HUDEP-2 (cell line): Measurements from ENCODE around the gene RREB1.
"Not testable (repeated sequence)": the region's sequence is repeated elsewhere in the genome, so short reads cannot be mapped to it uniquely, and the experiment has no call there.

Experiments used
- DNase-seq, 76 experiments: peaks; one replicate each; lab custom pipeline; 2025; ENCODE audit not compliant: unreplicated experiment in 76 of 76; lab: John Stamatoyannopoulos, UW

RREB1 gene

DNA sequence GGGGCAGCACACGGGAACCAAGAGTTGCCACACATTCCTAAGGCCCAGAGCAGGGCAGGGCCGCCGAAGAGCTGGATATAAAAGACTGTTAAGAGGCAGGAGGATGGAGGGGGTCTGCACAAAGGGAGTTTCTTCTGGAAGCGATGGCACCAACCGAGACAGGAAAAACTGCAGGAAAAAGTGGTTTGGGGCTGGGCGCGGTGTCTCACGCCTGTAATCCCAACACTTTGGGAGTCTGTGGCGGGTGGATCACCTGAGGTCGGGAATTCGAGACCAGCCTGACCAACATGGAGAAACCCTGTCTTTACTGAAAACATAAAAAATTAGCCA is 163.4 kb downstream of the RREB1 start:
- no peak for DNase-seq

DNA sequence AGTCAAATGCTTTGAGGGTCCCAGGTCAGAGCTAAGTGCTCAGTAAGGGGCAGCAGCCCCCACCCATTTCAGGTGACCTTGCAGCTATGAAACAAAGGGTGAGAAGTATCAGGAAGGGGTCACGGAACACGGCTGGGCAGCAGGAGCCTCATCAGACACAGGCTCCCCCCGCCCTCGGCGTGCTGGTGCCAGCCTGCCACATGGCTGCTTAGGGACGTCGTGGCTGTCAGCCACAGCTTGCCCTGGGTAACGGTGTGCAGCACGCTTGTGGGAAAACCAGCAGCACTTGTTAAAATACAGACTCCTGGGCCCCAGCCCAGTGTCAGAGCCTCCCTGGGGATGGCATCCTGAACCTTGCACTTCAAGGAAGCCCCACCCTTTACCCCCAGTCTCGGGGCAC is 165.9 kb downstream of the RREB1 start:
- no peak for DNase-seq

DNA sequence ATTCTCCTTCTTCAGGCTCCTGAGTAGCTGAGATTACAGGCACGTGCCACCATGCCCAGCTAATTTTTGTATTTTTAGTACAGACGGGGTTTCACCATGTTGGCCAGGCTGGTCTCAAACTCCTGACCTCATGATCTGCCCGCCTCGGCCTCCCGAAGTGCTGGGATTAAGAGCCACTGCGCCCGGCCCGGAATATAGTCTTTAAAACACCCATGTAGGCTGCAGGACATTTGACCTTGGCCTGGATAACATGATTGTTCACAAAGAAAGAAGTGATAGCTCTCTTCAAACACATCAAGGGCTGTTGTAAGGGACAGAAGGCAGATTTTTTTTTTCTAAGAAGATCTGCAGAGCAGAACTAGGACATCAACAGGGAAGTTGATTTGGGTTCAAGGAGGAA is 166.8 kb downstream of the RREB1 start:
- not testable (repeated sequence) for DNase-seq

DNA sequence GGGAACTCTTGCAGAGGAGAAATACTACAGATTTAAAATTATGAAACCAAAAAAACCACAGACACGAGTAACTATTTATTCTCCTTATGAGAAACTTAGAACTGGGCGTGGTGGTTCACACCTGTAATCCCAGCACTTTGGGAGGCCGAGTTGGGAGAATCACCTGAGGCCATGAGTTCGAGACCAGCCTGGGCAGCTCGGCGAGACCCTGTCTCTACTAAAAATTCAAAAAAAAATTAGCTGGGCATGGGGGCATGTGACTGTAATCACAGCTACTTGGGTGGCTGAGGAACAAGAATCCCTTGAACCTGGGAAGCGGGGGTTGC is 168.4 kb downstream of the RREB1 start:
- DNase-seq, result no peak

DNA sequence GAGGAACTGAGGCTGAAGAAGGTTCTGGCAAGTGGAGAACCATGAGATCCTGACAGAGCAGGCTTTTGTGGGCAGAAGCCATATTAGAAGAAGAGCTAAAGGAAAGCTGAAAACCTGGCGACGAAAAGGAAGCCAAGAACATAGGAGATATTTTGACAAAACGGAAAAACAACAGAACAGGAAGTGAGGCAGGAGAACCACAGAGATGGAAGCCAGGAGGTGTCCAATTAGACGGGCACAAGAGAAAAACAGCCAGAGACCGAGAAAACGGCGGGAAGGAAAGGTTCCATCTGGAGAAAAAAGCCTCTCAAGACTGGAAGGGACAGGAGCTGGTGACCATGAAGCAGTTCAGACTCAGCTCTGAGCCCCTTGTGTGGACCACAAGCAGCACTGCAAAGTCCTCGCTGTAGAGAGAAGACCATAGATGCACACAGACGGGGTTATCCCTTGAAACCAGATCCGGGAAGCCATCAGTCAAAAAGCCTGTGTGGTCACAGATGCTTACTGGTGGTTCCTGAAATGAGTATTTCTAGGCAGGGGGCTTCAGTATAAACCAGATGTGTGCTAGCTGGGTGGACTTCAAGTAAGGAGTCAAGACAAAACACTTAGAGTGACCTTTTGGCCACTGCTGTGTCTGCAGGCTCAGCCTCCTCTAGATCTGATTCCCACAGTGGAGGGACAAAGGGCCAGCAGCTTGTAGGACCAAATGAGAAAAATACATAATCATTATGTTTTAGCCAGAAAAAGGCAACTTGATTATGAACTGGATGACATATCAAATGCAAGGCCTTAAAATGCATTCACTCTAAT is 174.5 kb downstream of the RREB1 start:
- DNase-seq, result no peak

GRCh38 chr6:7283676-7284075 is 175.9 kb downstream of the RREB1 start:
- no peak for DNase-seq

- no peak for DNase-seq
Measured at GRCh38 chr6:7285416-7285815, 177.7 kb downstream of the RREB1 start.

DNA sequence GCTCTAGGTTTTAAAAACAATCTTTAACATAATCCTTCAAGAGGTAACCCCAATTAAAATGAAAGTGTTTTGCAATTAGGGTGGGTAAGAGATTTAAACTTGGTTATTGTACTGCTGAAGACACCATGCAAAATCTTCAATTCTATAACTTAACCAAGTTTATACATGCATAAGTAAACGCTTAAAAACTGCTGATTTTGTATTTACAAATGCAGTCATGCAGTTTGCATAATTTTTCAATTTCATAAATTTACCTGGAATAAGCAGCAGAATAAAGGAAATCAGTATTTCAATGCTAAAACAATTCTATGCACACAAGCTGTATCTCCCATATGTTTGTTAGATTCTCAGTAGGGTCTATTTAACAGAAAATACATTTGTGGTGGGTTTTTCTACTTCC is 182.3 kb downstream of the RREB1 start:
- DNase-seq, result no peak

DNA sequence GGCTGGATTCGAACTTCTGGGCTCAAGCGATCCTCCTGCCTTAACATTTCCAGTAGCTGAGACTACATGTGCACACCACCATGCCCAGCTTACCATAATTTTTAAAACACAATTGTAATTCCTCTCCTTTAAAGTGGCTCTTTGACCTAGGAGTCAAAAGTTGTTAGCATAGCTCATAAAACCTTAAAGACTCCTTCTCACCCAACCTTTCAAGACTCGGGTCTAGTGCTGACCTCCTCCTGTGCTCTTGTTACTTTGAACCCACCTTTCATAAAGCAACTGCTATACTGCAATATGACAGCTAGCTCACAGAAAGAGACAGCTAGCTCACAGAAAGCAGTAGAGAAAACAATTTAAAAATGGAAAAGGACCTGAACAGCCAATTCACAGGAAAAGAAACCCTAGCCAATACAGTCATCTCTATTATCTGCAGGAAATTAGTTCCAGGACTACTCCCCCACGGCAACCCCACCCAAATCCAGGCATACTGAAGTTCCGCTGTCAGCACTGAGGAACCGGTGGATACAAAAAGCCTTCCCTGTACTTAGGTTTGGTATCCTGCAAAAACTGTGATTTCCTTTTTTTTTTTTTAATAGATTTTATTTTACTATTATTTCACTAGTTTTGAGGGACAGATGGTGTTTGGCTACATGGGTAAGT is 185.0 kb downstream of the RREB1 start:
- DNase-seq, result no peak

GRCh38 chr6:7295916-7296315 is 188.2 kb downstream of the RREB1 start:
- no peak for DNase-seq

GRCh38 chr6:7296602-7297001 is 188.8 kb downstream of the RREB1 start:
- no peak for DNase-seq

DNA sequence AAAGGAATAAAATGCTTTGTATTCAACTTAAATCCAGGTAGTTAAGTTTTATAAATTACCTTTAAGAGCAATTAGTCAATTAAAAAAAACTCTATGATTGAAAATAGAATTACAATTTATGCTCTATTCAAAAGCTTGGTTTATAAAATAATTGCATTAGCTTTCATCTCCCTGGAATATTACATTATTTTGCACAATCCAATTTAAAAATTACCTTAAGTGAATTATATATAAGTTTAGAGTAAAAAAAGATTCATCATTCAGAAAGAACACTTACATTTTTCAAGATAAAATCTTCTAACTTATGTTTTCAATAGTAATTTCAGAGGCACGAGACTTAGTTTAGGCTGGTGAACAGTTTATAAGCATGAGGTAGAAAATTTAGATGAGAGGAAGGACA is 190.4 kb downstream of the RREB1 start:
- DNase-seq, result no peak

DNA sequence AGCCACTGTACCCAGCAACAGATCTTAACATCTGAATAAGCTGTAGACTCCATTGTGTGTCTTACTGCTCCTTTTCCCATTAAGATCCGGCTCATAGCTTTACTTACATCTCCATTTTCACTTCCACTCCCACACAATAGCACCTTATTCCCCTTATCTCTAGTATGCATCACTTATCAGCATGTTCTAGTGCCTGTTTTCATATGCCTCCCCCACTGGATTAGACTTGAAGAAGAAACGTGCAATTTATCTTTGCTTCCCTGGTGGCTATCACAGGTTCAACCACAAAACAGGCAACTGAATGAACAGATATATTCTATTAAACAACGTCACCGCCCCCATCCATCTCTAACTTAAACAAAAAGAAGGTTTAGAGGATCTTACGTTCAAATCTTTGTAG is 193.2 kb downstream of the RREB1 start:
- peak in 23 of 76 experiments; percentile 7 to 73 (median 36) for DNase-seq
